SJCRH30 (cell line): ENCODE data around the gene ORC1. TPM values are rescaled to one million over a fixed set of nuclear protein-coding genes. Genes with fewer than 3 reads are reported as not detected.
"Not testable (repeated sequence)": the region's sequence is repeated elsewhere in the genome, so short reads cannot be mapped to it uniquely, and the experiment has no call there.

Source experiments
- DNase-seq, 2 experiments: peaks; one replicate each; pipeline ENCODE4 v3.0.0-alpha.2; 2015 to 2020
- H3K27ac ChIP-seq: fragments of 250-450 bp; sonication (Bioruptor Pico); 2 replicates; pipeline ENCODE4 v1.5.1; 2020; ENCODE audit warnings: mild to moderate bottlenecking, moderate library complexity
- H3K27me3 ChIP-seq: fragments of 250-450 bp; sonication (Bioruptor Pico); 2 replicates; pipeline ENCODE4 v1.5.1; 2020; ENCODE audit warnings: mild to moderate bottlenecking, moderate library complexity
- H3K36me3 ChIP-seq: fragments of 250-450 bp; sonication (Bioruptor Pico); 2 replicates; pipeline ENCODE4 v1.5.1; 2020; ENCODE audit warnings: mild to moderate bottlenecking, moderate library complexity
- H3K4me1 ChIP-seq: fragments of 250-450 bp; sonication (Bioruptor Pico); 2 replicates; pipeline ENCODE4 v1.5.1; 2020; ENCODE audit warnings: mild to moderate bottlenecking, moderate library complexity
- H3K4me3 ChIP-seq: fragments of 250-450 bp; sonication (Bioruptor Pico); 2 replicates; pipeline ENCODE4 v1.5.1; 2020; ENCODE audit warnings: mild to moderate bottlenecking, moderate library complexity
- H3K9me3 ChIP-seq: fragments of 250-450 bp; sonication (Bioruptor Pico); replicated peaks from 2 replicates; pipeline ENCODE4 v1.5.1; 2020; ENCODE audit warnings: mild to moderate bottlenecking, moderate library complexity
- total RNA-seq: library from RNA; depleted of rRNA; stranded (reverse); fragments of >200 nt; shearing (Covaris generic); gene quantifications from 2 replicates; pipeline ENCODE4 v1.2.3, GENCODE V29; 2014

Gene ORC1
- total RNA-seq, 1 experiment from 2014 or later, result 38.9 TPM

- Histone ChIP-seq H3K27ac (no peak overlapping the region), H3K27me3 (no peaks in the 10 kb centered on the region), H3K36me3 (peaks cover 96% of the 10 kb centered on the region), H3K4me1 (no peaks in the 10 kb centered on the region), H3K4me3 (no peak overlapping the region), H3K9me3 (no peaks in the 10 kb centered on the region)
- DNase-seq, result no peak
Observed at GRCh38 chr1:52414942-52415341, 10.7 kb upstream of the ORC1 start.

DNA sequence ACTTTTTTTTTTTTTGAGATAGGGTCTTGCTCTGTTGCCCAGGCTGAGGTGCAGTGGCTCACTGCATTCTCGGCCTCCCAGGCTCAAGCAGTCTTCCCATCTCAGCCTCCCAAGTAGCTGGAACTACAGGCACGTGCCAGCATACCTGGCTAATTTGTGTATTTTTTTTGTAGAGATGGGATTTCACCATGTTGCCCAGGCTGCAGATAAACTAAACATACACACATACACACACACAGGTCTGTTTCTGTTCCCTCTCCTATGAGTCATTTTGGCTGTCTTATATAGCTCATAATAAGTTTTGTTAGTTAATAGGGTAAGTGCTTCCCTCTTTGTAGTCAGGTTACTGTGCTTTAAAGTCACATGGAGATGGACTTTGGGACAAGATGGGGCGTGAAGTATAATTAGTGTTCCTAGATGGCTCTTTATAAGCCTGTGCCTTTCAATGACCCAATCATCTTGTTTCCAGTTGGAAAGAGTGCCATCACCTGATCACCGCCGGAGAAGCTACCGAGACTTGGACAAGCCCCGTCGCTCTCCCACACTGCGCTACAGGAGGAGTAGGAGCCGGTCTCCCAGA lies 9.3 kb upstream of the ORC1 start:
- Histone ChIP-seq H3K4me3 (no peak overlapping the region), H3K36me3 (peaks cover 97% of the 10 kb centered on the region), H3K27me3 (no peaks in the 10 kb centered on the region), H3K27ac (no peak overlapping the region), H3K9me3 (no peaks in the 10 kb centered on the region), H3K4me1 (no peaks in the 10 kb centered on the region)
- no peak for DNase-seq

DNA sequence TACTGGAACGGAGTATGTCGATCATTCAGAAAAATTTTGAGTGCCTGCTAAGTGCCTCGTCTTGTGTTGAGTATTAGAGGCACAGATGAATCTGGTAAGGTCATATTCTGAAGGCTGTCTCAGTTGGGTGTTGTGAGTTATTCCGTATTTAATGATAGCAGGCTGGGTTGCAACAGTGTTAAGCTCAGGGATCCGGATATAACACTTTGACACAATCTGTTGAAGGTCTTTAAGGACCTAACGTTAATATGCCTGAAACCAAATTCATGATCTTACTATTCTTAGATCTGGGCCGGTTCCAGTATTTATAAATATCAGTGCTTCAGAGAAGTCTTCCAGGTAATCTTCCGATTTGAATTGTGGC lies 734 bp upstream of the ORC1 start:
- H3K4me3 ChIP-seq, result peak overlapping the region; percentile 86
- peak overlapping the region; percentile 74 for H3K27ac ChIP-seq
- no peaks in the 10 kb centered on the region for H3K27me3 ChIP-seq
- DNase-seq, result no peak
- H3K9me3 ChIP-seq, result no peaks in the 10 kb centered on the region
- peaks cover 5% of the 10 kb centered on the region; the same call in 1 of the 2 replicates for H3K4me1 ChIP-seq
- H3K36me3 ChIP-seq, result peaks cover 58% of the 10 kb centered on the region

DNA sequence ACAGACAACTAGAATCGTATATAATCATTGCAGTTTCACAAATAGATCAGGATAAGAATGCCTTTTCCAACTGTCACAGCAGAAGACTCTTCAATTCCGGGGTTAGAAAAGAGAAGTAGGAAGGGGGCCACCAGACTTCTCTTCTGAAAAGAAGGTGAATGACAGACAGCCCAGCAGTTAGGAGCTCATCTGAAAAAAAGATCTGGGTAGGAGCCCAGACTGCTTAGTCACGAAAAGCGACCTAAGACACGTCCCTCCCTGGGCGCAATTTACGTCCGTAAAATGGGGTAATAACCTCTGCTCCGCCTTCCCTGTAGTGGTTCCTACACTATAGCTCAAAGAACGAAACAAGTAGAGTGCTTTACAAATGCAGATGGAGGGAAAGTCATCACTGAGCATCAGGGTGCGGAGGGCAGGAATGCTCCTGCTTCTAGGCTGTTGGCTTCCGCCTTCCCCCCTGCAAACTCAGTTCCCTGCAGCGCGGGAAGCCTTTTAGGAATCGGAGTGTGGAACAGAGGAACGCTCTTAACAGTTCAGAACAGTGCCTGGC lies 582 bp downstream of the ORC1 start:
- peak overlapping the region; percentile 74 for H3K27ac ChIP-seq
- no peaks in the 10 kb centered on the region for H3K9me3 ChIP-seq
- peaks cover 5% of the 10 kb centered on the region; the same call in 1 of the 2 replicates for H3K4me1 ChIP-seq
- peak in 1 of 2 experiments; percentile 67 for DNase-seq
- H3K36me3 ChIP-seq, result peaks cover 49% of the 10 kb centered on the region
- peak overlapping the region; percentile 86 for H3K4me3 ChIP-seq
- H3K27me3 ChIP-seq, result no peaks in the 10 kb centered on the region

DNA sequence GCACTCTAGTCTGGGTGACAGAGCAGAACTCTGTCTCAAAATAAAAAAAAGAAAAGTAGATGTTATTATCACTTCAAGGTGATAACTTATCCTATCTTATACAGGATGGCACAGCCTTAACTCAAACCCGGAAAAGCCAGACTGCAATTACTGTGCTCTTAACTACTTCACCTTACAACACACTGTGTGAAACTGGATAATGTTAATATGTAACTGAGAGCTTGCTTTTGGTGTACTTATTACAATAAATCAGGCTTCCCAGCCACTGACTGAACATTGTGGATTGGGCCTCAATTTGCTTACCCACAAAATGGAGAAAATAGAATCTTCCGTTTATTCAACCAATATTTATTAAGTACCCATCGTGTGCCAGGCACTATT lies 1.4 kb downstream of the ORC1 start:
- H3K27ac ChIP-seq, result no peak overlapping the region
- no peaks in the 10 kb centered on the region for H3K9me3 ChIP-seq
- H3K36me3 ChIP-seq, result peaks cover 47% of the 10 kb centered on the region
- peak overlapping the region; percentile 86 for H3K4me3 ChIP-seq
- peaks cover 5% of the 10 kb centered on the region; the same call in 1 of the 2 replicates for H3K4me1 ChIP-seq
- no peaks in the 10 kb centered on the region for H3K27me3 ChIP-seq
- no peak for DNase-seq

DNA sequence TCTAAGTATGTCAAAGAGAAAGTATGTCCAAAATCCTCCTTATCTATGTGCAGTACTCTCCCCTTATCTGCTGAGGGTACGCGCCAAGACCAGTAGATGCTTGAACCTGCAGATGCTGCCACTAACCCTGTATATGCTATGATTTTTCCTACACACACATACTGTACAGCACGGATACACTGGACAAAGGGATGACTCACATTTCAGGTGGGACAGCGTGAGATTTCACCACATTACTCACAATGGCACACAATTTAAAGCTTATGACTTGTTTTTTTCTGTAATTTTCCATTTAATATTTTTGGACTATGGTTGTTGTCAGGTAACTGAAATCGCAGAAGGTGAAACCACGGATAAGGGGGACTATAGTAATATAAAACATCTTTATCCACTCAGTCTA lies 4.1 kb downstream of the ORC1 start:
- H3K36me3 ChIP-seq, result peaks cover 46% of the 10 kb centered on the region
- H3K4me3 ChIP-seq, result no peak overlapping the region
- H3K4me1 ChIP-seq, result no peaks in the 10 kb centered on the region
- DNase-seq, result no peak
- no peaks in the 10 kb centered on the region for H3K27me3 ChIP-seq
- no peak overlapping the region for H3K27ac ChIP-seq
- H3K9me3 ChIP-seq, result no peaks in the 10 kb centered on the region

DNA sequence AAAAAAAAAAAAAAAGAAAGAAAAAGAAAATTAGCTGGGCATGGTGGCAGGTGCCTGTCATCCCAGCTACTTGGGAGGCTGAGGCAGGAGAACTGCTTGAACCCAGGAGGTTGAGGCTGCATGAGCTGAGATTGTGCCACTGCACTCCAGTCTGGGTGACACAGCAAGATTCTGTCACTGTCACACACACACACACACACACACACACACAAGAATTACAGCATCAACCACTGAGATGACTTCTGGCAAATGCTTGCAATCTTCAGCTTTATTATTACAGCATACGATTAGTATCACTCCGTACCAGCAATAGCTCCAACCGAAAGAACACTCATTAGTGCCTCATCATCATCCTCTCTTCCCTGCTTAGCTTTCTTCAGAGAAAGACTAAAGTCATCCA lies 4.6 kb downstream of the ORC1 start:
- Histone ChIP-seq H3K9me3 (no peaks in the 10 kb centered on the region), H3K4me3 (no peak overlapping the region), H3K27me3 (no peaks in the 10 kb centered on the region), H3K27ac (no peak overlapping the region), H3K36me3 (peaks cover 51% of the 10 kb centered on the region), H3K4me1 (no peaks in the 10 kb centered on the region)
- DNase-seq, result no peak

GRCh38 chr1:52393174-52393573 lies 11.0 kb downstream of the ORC1 start:
- DNase-seq, result no peak
- Histone ChIP-seq H3K36me3 (peaks cover 82% of the 10 kb centered on the region), H3K4me3 (no peak overlapping the region), H3K27me3 (no peaks in the 10 kb centered on the region), H3K4me1 (no peaks in the 10 kb centered on the region), H3K27ac (no peak overlapping the region), H3K9me3 (no peaks in the 10 kb centered on the region)

DNA sequence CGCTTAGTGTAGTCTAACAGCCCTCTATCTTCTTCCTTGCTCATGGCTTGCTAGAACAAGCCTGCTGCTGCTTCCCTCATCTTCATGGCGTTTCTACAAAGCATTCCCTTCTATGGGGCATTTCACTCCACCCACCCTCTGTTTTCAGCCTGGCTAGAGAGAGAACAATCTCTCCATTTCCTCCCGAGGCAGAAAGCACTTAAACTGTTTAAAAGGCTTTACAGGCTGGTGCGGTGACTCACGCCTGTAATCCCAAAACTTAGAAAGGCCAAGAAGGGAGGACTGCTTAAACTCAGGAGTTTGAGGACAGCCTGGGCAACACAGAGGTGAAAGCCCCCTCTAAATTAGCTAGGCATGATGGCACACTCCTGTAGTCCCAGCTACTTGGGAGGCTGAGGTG lies 17.8 kb downstream of the ORC1 start:
- no peak for DNase-seq
- peaks cover 87% of the 10 kb centered on the region for H3K36me3 ChIP-seq

GRCh38 chr1:52385376-52385775 lies 18.8 kb downstream of the ORC1 start:
- no peak overlapping the region for H3K27ac ChIP-seq
- DNase-seq, result no peak
- H3K4me3 ChIP-seq, result no peak overlapping the region
- H3K27me3 ChIP-seq, result no peaks in the 10 kb centered on the region
- peaks cover 88% of the 10 kb centered on the region for H3K36me3 ChIP-seq
- no peaks in the 10 kb centered on the region for H3K4me1 ChIP-seq
- H3K9me3 ChIP-seq, result no peaks in the 10 kb centered on the region

More for the DNA sequence above, 17.8 kb downstream of the ORC1 start:
- H3K9me3 ChIP-seq, result no peaks in the 10 kb centered on the region
- no peak overlapping the region for H3K4me3 ChIP-seq
- H3K27me3 ChIP-seq, result no peaks in the 10 kb centered on the region
- no peak overlapping the region for H3K27ac ChIP-seq
- no peaks in the 10 kb centered on the region for H3K4me1 ChIP-seq

DNA sequence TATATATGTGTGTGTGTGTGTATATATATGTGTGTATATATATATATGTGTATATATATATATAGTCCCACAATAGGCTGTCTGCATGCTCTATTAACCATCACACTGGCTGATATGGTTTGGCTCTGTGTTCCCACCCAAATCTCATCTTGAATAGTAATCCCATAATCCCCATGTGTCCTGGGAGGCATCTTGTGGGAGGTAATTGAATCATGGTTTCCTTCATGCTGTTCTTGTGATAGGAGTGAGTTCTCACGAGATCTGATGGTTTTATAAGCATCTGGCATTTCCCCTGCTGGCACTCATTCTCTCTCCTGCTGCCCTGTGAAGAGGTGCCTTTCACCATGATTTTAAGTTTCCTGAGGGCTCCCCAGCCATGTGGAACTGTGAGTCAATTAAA lies 34.4 kb downstream of the ORC1 start:
- H3K4me1 ChIP-seq, H3K27ac ChIP-seq, H3K9me3 ChIP-seq, H3K4me3 ChIP-seq, DNase-seq, H3K27me3 ChIP-seq: not testable (repeated sequence)
- H3K36me3 ChIP-seq, result peaks cover 34% of the 10 kb centered on the region

DNA sequence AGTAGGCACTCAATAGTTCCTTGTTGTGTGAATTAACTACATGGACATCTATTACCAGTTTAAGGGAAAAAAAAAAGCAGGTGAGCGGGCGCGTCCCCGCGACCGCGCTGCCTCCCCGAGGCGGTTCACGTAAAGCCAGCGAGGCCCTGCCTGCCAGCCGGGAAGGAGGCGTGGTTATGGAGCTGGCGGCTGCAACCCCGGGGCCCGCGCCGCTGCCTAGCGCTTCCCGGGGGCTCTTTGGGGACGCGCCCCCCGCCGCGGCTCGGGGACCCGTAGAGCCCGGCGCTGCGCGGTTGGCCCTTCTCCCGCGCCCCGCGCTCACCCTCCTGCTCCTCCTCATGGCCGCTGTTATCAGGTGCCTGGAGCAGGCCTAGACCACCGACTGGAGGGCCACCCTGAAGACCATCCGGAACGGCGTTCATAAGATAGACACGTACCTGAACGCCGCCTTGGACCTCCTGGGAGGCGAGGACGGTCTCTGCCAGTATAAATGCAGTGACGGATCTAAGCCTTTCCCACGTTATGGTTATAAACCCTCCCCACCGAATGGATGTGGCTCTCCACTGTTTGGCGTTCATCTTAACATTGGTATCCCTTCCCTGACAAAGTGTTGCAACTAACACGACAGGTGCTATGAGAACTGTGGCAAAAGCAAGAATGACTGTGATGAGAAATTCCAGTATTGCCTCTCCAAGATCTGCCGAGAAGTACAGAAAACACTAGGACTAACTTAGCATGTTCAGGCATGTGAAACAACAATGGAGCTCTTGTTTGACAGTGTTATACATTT lies 35.6 kb downstream of the ORC1 start:
- Histone ChIP-seq H3K9me3 (no peaks in the 10 kb centered on the region), H3K27ac (peak overlapping the region; percentile 34), H3K36me3 (peaks cover 21% of the 10 kb centered on the region), H3K4me1 (peaks cover 6% of the 10 kb centered on the region; the same call in 1 of the 2 replicates), H3K27me3 (no peaks in the 10 kb centered on the region), H3K4me3 (peak overlapping the region; percentile 62)
- peak; percentile 74 to 81 for DNase-seq

GRCh38 chr1:52367272-52367671 lies 37.0 kb downstream of the ORC1 start:
- no peaks in the 10 kb centered on the region for H3K9me3 ChIP-seq
- DNase-seq, result no peak
- no peak overlapping the region for H3K27ac ChIP-seq

GRCh38 chr1:52366517-52366827 lies 37.8 kb downstream of the ORC1 start:
- DNase-seq, result no peak
- H3K27ac ChIP-seq, result no peak overlapping the region
- peaks cover 4% of the 10 kb centered on the region for H3K36me3 ChIP-seq

More at GRCh38 chr1:52367272-52367671, 37.0 kb downstream of the ORC1 start:
- H3K27me3 ChIP-seq, result no peaks in the 10 kb centered on the region
- peaks cover 6% of the 10 kb centered on the region; the same call in 1 of the 2 replicates for H3K4me1 ChIP-seq
- H3K36me3 ChIP-seq, result peaks cover 11% of the 10 kb centered on the region
- H3K4me3 ChIP-seq, result no peak overlapping the region

GRCh38 chr1:52365746-52366516 lies 38.3 kb downstream of the ORC1 start, which contains the start of gene CC2D1B:
Gene CC2D1B (minus strand): TSS chr1:52366205. CDS start chr1:52364620, 1,585 bp downstream.
- H3K36me3 ChIP-seq, result no peaks in the 10 kb centered on the region; the same call in 1 of the 2 replicates

More at GRCh38 chr1:52366517-52366827, 37.8 kb downstream of the ORC1 start:
- Histone ChIP-seq H3K27me3 (no peaks in the 10 kb centered on the region), H3K4me1 (peaks cover 6% of the 10 kb centered on the region; the same call in 1 of the 2 replicates), H3K9me3 (no peaks in the 10 kb centered on the region), H3K4me3 (peak overlapping the region; percentile 88)

More at GRCh38 chr1:52365746-52366516, 38.3 kb downstream of the ORC1 start, which contains the start of gene CC2D1B:
- Histone ChIP-seq H3K4me3 (peak within 1 kb of the TSS; percentile 88), H3K27ac (peak within 1 kb of the TSS; percentile 76), H3K9me3 (no peaks in the 10 kb centered on the region), H3K27me3 (no peaks in the 10 kb centered on the region), H3K4me1 (peaks cover 6% of the 10 kb centered on the region; the same call in 1 of the 2 replicates)
- DNase-seq, result peak; percentile 99 to 100
